OCI-LY7 (cell line): Measurements from ENCODE around the gene MAN1C1. TPM values are rescaled to one million over a fixed set of nuclear protein-coding genes. Genes with fewer than 3 reads are reported as not detected.

Experiments used
- BruUV-seq: library from RNA; stranded (reverse); fragments of 400-500 nt; replicated peaks from 2 replicates; lab custom pipeline; 2021; lab: Mats Ljungman, UMichigan
- CTCF ChIA-PET: fragments of 300-600 bp; sonication (Branson Sonifier 250); formaldehyde crosslinking; loops from one replicate; lab custom pipeline; 2022; ENCODE audit warnings: antibody characterized with exemption; ENCODE audit not compliant: unreplicated experiment; lab: Charles Lee
- POLR2A ChIA-PET: fragments of 300-600 bp; sonication (Branson Sonifier 250); formaldehyde crosslinking; loops from one replicate; lab custom pipeline; 2022; ENCODE audit warnings: antibody characterized with exemption; lab: Charles Lee
- DNase-seq: peaks from one replicate; pipeline ENCODE4 v3.0.0-alpha.2; 2015; ENCODE audit warnings: low spot score
- H2AFZ ChIP-seq: fragments of 200-600 bp; sonication (generic), shearing (Covaris generic); 2 replicates; pipeline ENCODE4 v1.6.1; 2014; ENCODE audit warnings: mild to moderate bottlenecking, antibody characterized with exemption, low read length, moderate library complexity
- H3K27ac ChIP-seq: fragments of 200-600 bp; sonication (generic); 2 replicates; pipeline ENCODE4 v1.5.1; 2014; ENCODE audit warnings: mixed run types, low read depth, mild to moderate bottlenecking, moderate library complexity, low read length, inconsistent platforms; ENCODE audit not compliant: poor library complexity, severe bottlenecking
- H3K36me3 ChIP-seq: fragments of 200-600 bp; sonication (generic); 2 replicates; pipeline ENCODE4 v1.6.1; 2014; ENCODE audit warnings: mild to moderate bottlenecking, antibody characterized with exemption, low read length, moderate library complexity, mixed read lengths; ENCODE audit not compliant: insufficient read depth
- H3K4me1 ChIP-seq: fragments of 200-600 bp; sonication (generic); 2 replicates; pipeline ENCODE4 v1.5.1; 2014; ENCODE audit warnings: mild to moderate bottlenecking, low read length; ENCODE audit not compliant: insufficient read depth, poor library complexity, severe bottlenecking
- H3K4me2 ChIP-seq: fragments of 200-600 bp; sonication (generic); 2 replicates; pipeline ENCODE4 v1.6.1; 2014; ENCODE audit warnings: mild to moderate bottlenecking, low read length
- H3K4me3 ChIP-seq: fragments of 200-600 bp; sonication (generic); 2 replicates; pipeline ENCODE4 v1.5.1; 2014; ENCODE audit warnings: mild to moderate bottlenecking, low read depth, low read length; ENCODE audit not compliant: poor library complexity, severe bottlenecking
- H3K79me2 ChIP-seq: fragments of 200-600 bp; sonication (generic); 2 replicates; pipeline ENCODE4 v1.6.1; 2016; ENCODE audit warnings: low read depth, mild to moderate bottlenecking, low read length, moderate library complexity, mixed read lengths; ENCODE audit not compliant: insufficient read depth
- H3K9me2 ChIP-seq: fragments of 200-600 bp; sonication (generic); 2 replicates; pipeline ENCODE4 v1.6.1; 2016; ENCODE audit warnings: mild to moderate bottlenecking, low read length, mixed read lengths; ENCODE audit not compliant: insufficient read depth
- H3K9me3 ChIP-seq: fragments of 200-600 bp; sonication (generic); 2 replicates; pipeline ENCODE4 v1.6.1; 2014; ENCODE audit warnings: mild to moderate bottlenecking, mixed run types, low read length, mixed read lengths
- H4K20me1 ChIP-seq: fragments of 200-600 bp; sonication (generic); 2 replicates; pipeline ENCODE4 v1.6.1; 2014; ENCODE audit warnings: mild to moderate bottlenecking, antibody characterized with exemption, low read length, moderate library complexity, mixed read lengths; ENCODE audit not compliant: insufficient read depth
- CTCF ChIP-seq: fragments of 200-600 bp; sonication (generic); conservative IDR thresholded peaks from 2 replicates; pipeline ENCODE4 v1.5.1; 2014; ENCODE audit warnings: mild to moderate bottlenecking, antibody characterized with exemption, low read length, moderate library complexity, mixed read lengths
- EZH2phosphoT487 ChIP-seq: fragments of 200-600 bp; sonication (generic); IDR thresholded peaks from 2 replicates; pipeline ENCODE4 v1.6.1; 2018; ENCODE audit warnings: low read depth, borderline replicate concordance, mild to moderate bottlenecking, mixed run types, antibody characterized with exemption, low read length, moderate library complexity, mixed read lengths
- intact Hi-C: fragments of 100-400 bp; cut with micrococcal nuclease; formaldehyde crosslinking; loops from one replicate; pipeline ENCODE4 v1.10.0; 2022; ENCODE audit not compliant: unreplicated experiment
- total RNA-seq, 2 experiments: library from RNA; depleted of rRNA in 1 of 2; stranded (reverse); fragments of >200 nt in 1 of 2; shearing (Covaris generic) in 1 of 2; gene quantifications; 2 replicates each; pipeline ENCODE4 v1.2.3, GENCODE V29; 2014 to 2022

Gene MAN1C1
- total RNA-seq, 2 experiments from 2014 or later: 3.0 to 4.9 TPM

DNA sequence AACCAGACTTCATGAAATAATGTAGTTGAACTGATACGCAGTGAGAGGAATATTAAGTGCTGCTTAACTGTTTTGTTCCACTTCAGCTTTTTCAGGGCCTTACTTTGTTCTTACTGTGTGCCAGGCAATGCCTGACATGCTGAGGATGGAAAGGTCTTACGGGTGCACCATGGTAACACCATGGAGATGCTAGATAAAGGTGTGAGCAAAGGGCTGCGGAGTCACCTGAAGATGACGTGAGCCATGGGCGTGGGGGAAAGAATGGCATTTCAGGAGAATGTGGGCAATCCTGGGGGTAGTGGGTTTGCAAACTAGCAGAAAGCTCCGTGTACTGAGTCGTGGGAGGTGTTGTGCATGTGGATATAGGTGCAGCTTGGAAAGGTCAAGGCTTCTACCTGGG, 27.3 kb downstream of the MAN1C1 start:
- peaks cover 16% of the 10 kb centered on the region for H3K4me1 ChIP-seq

GRCh38 chr1:25644962-25645361, 28.4 kb downstream of the MAN1C1 start:
- Histone ChIP-seq H3K79me2 (no peaks in the 10 kb centered on the region), H3K9me2 (no peaks in the 10 kb centered on the region), H4K20me1 (no peaks in the 10 kb centered on the region), H3K9me3 (no peaks in the 10 kb centered on the region), H2AFZ (no peak overlapping the region), H3K4me3 (no peak overlapping the region), H3K4me2 (no peak overlapping the region), H3K36me3 (no peaks in the 10 kb centered on the region), H3K27ac (no peak overlapping the region), H3K4me1 (peaks cover 20% of the 10 kb centered on the region)
- no TSS peak for BruUV-seq
- ChIA-PET CTCF (no interaction called here), POLR2A (no interaction called here)
- TF ChIP-seq CTCF (no peak), EZH2phosphoT487 (no peak)
- DNase-seq: no peak
- intact Hi-C loops: no loop called here

More for the DNA sequence above, 27.3 kb downstream of the MAN1C1 start:
- Histone ChIP-seq H2AFZ (no peak overlapping the region), H3K36me3 (no peaks in the 10 kb centered on the region), H3K9me2 (no peaks in the 10 kb centered on the region), H3K9me3 (peaks cover 6% of the 10 kb centered on the region; the same call in 1 of the 2 replicates), H3K79me2 (no peaks in the 10 kb centered on the region), H3K4me3 (no peak overlapping the region), H4K20me1 (no peaks in the 10 kb centered on the region), H3K27ac (no peak overlapping the region), H3K4me2 (no peak overlapping the region)
- no TSS peak for BruUV-seq
- no peak for DNase-seq
- no peak for TF ChIP-seq EZH2phosphoT487
- intact Hi-C loops: no loop called here
- ChIA-PET POLR2A (interaction anchor here (0.6 kb wide), 1 partner anchor 35 kb away, joined by 3 read pairs; no protein-coding TSS in a partner anchor), CTCF (no interaction called here)

GRCh38 chr1:25645637-25646400, 29.2 kb downstream of the MAN1C1 start:
- no peaks in the 10 kb centered on the region for H3K36me3 ChIP-seq
- peaks cover 20% of the 10 kb centered on the region for H3K4me1 ChIP-seq
- no peaks in the 10 kb centered on the region for H4K20me1 ChIP-seq
- TF ChIP-seq CTCF: no peak
- no peak for TF ChIP-seq EZH2phosphoT487
- H3K9me2 ChIP-seq: no peaks in the 10 kb centered on the region
- intact Hi-C loops: no loop called here
- no peaks in the 10 kb centered on the region for H3K9me3 ChIP-seq
- no peak overlapping the region for H3K4me3 ChIP-seq
- BruUV-seq: no TSS peak
- ChIA-PET CTCF (no interaction called here), POLR2A (interaction anchor here (0.5 kb wide), 1 partner anchor 455 kb away, joined by 4 read pairs; no protein-coding TSS in a partner anchor)
- no peak overlapping the region for H3K27ac ChIP-seq
- DNase-seq: no peak
- H3K4me2 ChIP-seq: no peak overlapping the region
- H3K79me2 ChIP-seq: no peaks in the 10 kb centered on the region
- no peak overlapping the region for H2AFZ ChIP-seq
